ENCODE measurements around the gene TNIK. TPM values are rescaled to one million over a fixed set of nuclear protein-coding genes. Genes with fewer than 3 reads are reported as not detected.
"Not testable (repeated sequence)": the region's sequence is repeated elsewhere in the genome, so short reads cannot be mapped to it uniquely, and the experiment has no call there.

Gene TNIK
- total RNA-seq, 2 experiments from 2014 or later, result 27.0 to 28.8 TPM

DNA sequence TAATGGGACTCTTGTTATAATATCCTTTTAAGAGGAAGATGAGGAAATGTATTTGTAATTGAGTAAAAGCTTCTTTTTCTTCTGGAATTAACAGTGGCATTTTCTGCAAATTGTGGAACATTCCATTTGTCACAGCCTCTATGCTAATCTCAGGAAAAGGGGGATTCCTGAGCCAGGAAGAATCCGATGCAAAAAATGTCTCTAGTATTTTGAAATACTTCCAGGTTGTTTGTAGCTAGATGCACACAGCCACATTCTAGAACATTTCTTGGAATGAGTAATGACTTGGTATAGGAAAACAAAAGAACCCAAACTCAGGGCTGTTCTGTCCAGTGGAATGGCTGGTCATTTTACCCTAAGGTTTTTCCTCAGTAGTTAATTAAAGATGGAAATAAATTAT lies 335.2 kb downstream of the TNIK start:
- DNase-seq, result no peak
- intact Hi-C loops (cut with micrococcal nuclease), result loop anchor here (10.0 kb wide), 1 partner anchor 160 kb away; no protein-coding TSS in a partner anchor

DNA sequence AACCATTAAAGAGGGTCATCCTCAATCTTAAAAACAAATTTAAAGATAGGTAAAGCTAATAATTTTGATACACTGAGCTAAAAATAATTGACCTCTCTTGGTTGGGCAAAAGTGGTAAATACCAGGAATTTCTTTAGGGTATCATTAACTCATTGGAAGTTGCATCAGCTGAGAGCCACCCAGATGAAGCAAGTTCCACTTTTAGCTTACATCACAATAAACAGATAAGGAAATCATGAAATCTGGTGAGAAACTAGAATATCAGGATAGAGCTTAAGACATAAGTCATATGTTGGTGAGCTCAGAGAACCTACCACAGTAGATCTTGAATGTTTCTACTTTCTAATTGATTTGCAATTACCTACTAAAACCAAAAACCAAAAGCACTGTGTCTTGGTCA lies 336.3 kb downstream of the TNIK start:
- H3K27me3 Mint-ChIP-seq (ENCODE audit: low read depth), result no peaks in the 10 kb centered on the region
- no peaks in the 10 kb centered on the region for H3K4me1 Mint-ChIP-seq (ENCODE audit: low read depth)
- intact Hi-C loops (cut with micrococcal nuclease), result loop anchor here (10.0 kb wide), 1 partner anchor 159 kb away; no protein-coding TSS in a partner anchor
- peaks cover 64% of the 10 kb centered on the region for H3K36me3 Mint-ChIP-seq (ENCODE audit: low read depth)
- CTCF ChIA-PET, result interaction anchor here (1.4 kb wide), 1 partner anchor 442 kb away, joined by 4 read pairs; no protein-coding TSS in a partner anchor
- peaks cover 4% of the 10 kb centered on the region for H3K9me3 Mint-ChIP-seq
- no peak overlapping the region for H3K4me3 Mint-ChIP-seq
- no peak for DNase-seq
- H3K27ac Mint-ChIP-seq, result no peak overlapping the region

More for the DNA sequence above, 335.2 kb downstream of the TNIK start:
- H3K36me3 Mint-ChIP-seq (ENCODE audit: low read depth), result peaks cover 60% of the 10 kb centered on the region
- H3K27me3 Mint-ChIP-seq (ENCODE audit: low read depth), result no peaks in the 10 kb centered on the region
- no peak overlapping the region for H3K4me3 Mint-ChIP-seq
- CTCF ChIA-PET, result interaction anchor here (0.7 kb wide), 1 partner anchor 725 kb away, joined by 3 read pairs; no protein-coding TSS in a partner anchor
- no peaks in the 10 kb centered on the region for H3K9me3 Mint-ChIP-seq
- H3K27ac Mint-ChIP-seq, result no peak overlapping the region
- H3K4me1 Mint-ChIP-seq (ENCODE audit: low read depth), result no peaks in the 10 kb centered on the region

- Mint-ChIP-seq H3K36me3 (ENCODE audit: low read depth) (peaks cover 67% of the 10 kb centered on the region), H3K4me3 (no peak overlapping the region)
- CTCF ChIA-PET, result interaction anchor here (0.5 to 1.4 kb wide), 4 partner anchors 107 to 1596 kb away, joined by 3 to 4 read pairs (median 3); no protein-coding TSS in a partner anchor
These were observed 337.3 kb downstream of the TNIK start for GRCh38 chr3:171122861-171123260.

GRCh38 chr3:171122240-171122639 lies 338.0 kb downstream of the TNIK start:
- Mint-ChIP-seq H3K27ac (no peak overlapping the region), H3K36me3 (ENCODE audit: low read depth) (peaks cover 69% of the 10 kb centered on the region), H3K27me3 (ENCODE audit: low read depth) (no peaks in the 10 kb centered on the region), H3K9me3 (peaks cover 4% of the 10 kb centered on the region), H3K4me3 (no peak overlapping the region), H3K4me1 (ENCODE audit: low read depth) (no peaks in the 10 kb centered on the region)
- intact Hi-C loops (cut with micrococcal nuclease), result loop anchor here (10.0 kb wide), 1 partner anchor 157 kb away; no protein-coding TSS in a partner anchor
- no peak for DNase-seq
- CTCF ChIA-PET, result interaction anchor here (0.6 kb wide), 1 partner anchor 1597 kb away, joined by 3 read pairs; no protein-coding TSS in a partner anchor

More at GRCh38 chr3:171122861-171123260, 337.3 kb downstream of the TNIK start:
- H3K27me3 Mint-ChIP-seq (ENCODE audit: low read depth), result no peaks in the 10 kb centered on the region
- no peak overlapping the region for H3K27ac Mint-ChIP-seq
- peaks cover 4% of the 10 kb centered on the region for H3K9me3 Mint-ChIP-seq
- intact Hi-C loops (cut with micrococcal nuclease), result loop anchor here (10.0 kb wide), 1 partner anchor 158 kb away; no protein-coding TSS in a partner anchor
- DNase-seq, result no peak
- no peaks in the 10 kb centered on the region for H3K4me1 Mint-ChIP-seq (ENCODE audit: low read depth)

- CTCF ChIA-PET, result no interaction called here
- Mint-ChIP-seq H3K27ac (no peak overlapping the region), H3K36me3 (ENCODE audit: low read depth) (peaks cover 70% of the 10 kb centered on the region), H3K9me3 (peaks cover 4% of the 10 kb centered on the region), H3K4me3 (no peak overlapping the region), H3K27me3 (ENCODE audit: low read depth) (no peaks in the 10 kb centered on the region), H3K4me1 (ENCODE audit: low read depth) (peaks cover 2% of the 10 kb centered on the region)
- no peak for DNase-seq
- intact Hi-C loops (cut with micrococcal nuclease), result loop anchor here (10.0 kb wide), 1 partner anchor 157 kb away; no protein-coding TSS in a partner anchor
These were observed 338.4 kb downstream of the TNIK start for GRCh38 chr3:171121801-171122200.

- DNase-seq; H3K27ac Mint-ChIP-seq; H3K9me3 Mint-ChIP-seq; H3K4me3 Mint-ChIP-seq; intact Hi-C loops (cut with micrococcal nuclease); H3K4me1 Mint-ChIP-seq (ENCODE audit: low read depth); CTCF ChIA-PET; H3K27me3 Mint-ChIP-seq (ENCODE audit: low read depth): not testable (repeated sequence)
- peaks cover 60% of the 10 kb centered on the region for H3K36me3 Mint-ChIP-seq (ENCODE audit: low read depth)
These were observed 340.8 kb downstream of the TNIK start for GRCh38 chr3:171119402-171119801.

GRCh38 chr3:171118993-171119392 lies 341.2 kb downstream of the TNIK start:
- H3K4me3 Mint-ChIP-seq, result not testable (repeated sequence)

DNA sequence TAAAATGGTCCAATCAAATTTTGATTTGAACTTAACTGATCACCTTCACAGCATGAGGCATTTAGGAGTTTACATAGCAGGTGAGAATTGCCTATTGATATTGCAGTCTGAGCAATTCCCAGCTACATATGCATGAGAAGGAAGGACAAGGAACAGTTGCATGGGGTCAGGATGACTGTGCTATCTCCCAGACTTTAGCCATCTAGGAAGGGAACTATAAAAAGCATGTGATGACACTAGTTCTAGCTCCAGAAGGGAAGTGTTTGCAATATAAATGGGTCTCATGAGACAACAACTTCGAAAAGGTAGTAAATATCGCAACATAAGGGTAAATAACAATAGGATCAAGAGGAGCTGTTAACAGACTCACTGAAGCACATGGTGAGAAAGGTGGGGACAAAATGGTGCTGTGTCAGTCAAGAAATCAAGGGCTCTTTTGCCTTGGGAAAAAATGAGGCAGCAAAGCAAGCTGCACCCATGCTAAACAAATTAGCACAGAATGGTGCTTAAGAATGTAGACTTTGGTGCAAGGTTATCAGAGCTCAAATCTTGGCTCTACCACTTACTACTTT lies 343.3 kb downstream of the TNIK start:
- Mint-ChIP-seq H3K9me3 (peaks cover 4% of the 10 kb centered on the region), H3K27ac (no peak overlapping the region), H3K27me3 (ENCODE audit: low read depth) (no peaks in the 10 kb centered on the region), H3K36me3 (ENCODE audit: low read depth) (peaks cover 42% of the 10 kb centered on the region), H3K4me3 (no peak overlapping the region), H3K4me1 (ENCODE audit: low read depth) (peaks cover 3% of the 10 kb centered on the region)
- CTCF ChIA-PET, result no interaction called here
- intact Hi-C loops (cut with micrococcal nuclease), result no loop called here
- DNase-seq, result no peak

More at GRCh38 chr3:171118993-171119392, 341.2 kb downstream of the TNIK start:
- H3K27me3 Mint-ChIP-seq (ENCODE audit: low read depth); H3K27ac Mint-ChIP-seq; DNase-seq; intact Hi-C loops (cut with micrococcal nuclease); H3K9me3 Mint-ChIP-seq; CTCF ChIA-PET; H3K4me1 Mint-ChIP-seq (ENCODE audit: low read depth): not testable (repeated sequence)
- H3K36me3 Mint-ChIP-seq (ENCODE audit: low read depth), result peaks cover 58% of the 10 kb centered on the region

- CTCF ChIA-PET, result no interaction called here
- Mint-ChIP-seq H3K9me3 (peaks cover 4% of the 10 kb centered on the region), H3K4me3 (no peak overlapping the region), H3K27me3 (ENCODE audit: low read depth) (no peaks in the 10 kb centered on the region), H3K27ac (no peak overlapping the region), H3K36me3 (ENCODE audit: low read depth) (peaks cover 41% of the 10 kb centered on the region), H3K4me1 (ENCODE audit: low read depth) (peaks cover 3% of the 10 kb centered on the region)
- no peak for DNase-seq
- intact Hi-C loops (cut with micrococcal nuclease), result no loop called here
These were observed 343.8 kb downstream of the TNIK start for GRCh38 chr3:171116365-171116764.

DNA sequence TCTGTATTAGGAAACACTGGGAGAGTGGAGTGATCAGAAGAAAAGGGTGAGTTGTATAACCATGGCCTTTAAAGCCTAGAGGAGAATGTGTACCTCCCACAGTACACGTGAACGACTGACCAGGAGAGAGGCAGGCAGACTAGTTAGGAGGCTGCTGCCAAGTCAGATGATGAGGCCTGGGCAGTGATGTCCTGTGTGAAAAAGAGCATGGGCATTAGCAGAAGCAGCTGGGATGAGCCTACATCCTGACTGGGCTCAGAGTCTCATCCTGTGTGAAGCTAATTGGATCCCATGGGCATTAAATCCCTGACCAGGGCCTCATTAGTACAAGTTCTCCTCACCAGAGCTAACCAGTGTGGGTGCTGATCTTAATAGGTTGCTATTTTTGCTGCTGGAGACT lies 344.5 kb downstream of the TNIK start:
- intact Hi-C loops (cut with micrococcal nuclease), result no loop called here
- DNase-seq, result no peak
- Mint-ChIP-seq H3K27me3 (ENCODE audit: low read depth) (no peaks in the 10 kb centered on the region), H3K36me3 (ENCODE audit: low read depth) (peaks cover 36% of the 10 kb centered on the region), H3K4me1 (ENCODE audit: low read depth) (peaks cover 3% of the 10 kb centered on the region), H3K4me3 (no peak overlapping the region), H3K27ac (no peak overlapping the region), H3K9me3 (peaks cover 4% of the 10 kb centered on the region)
- CTCF ChIA-PET, result no interaction called here

DNA sequence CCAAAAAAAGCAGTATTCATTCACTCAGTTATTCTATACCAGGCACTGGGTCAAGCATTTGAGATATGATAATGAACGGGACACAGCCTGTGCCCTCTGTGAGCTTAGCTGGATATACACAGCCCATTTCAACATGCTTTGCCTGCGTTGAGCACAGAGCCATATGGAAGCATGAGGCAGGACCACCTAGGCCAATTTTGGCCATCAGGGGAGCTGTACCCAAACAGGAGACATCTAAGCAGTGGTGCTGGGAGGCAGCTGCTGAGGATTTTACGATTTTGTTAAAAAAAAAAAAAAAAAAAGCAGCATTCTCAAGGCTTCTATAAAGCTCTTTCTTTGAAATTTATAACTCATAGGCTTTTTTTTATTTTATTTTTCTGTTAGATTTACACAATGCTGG lies 346.5 kb downstream of the TNIK start:
- CTCF ChIA-PET, result interaction anchor here (0.6 to 0.7 kb wide), 2 partner anchors 41 to 452 kb away, joined by 3 read pairs; no protein-coding TSS in a partner anchor
- H3K9me3 Mint-ChIP-seq, result no peaks in the 10 kb centered on the region
- intact Hi-C loops (cut with micrococcal nuclease), result no loop called here
- H3K4me1 Mint-ChIP-seq (ENCODE audit: low read depth), result peaks cover 3% of the 10 kb centered on the region
- H3K36me3 Mint-ChIP-seq (ENCODE audit: low read depth), result peaks cover 27% of the 10 kb centered on the region
- no peak overlapping the region for H3K27ac Mint-ChIP-seq
- no peak for DNase-seq
- H3K4me3 Mint-ChIP-seq, result no peak overlapping the region
- no peaks in the 10 kb centered on the region for H3K27me3 Mint-ChIP-seq (ENCODE audit: low read depth)

DNA sequence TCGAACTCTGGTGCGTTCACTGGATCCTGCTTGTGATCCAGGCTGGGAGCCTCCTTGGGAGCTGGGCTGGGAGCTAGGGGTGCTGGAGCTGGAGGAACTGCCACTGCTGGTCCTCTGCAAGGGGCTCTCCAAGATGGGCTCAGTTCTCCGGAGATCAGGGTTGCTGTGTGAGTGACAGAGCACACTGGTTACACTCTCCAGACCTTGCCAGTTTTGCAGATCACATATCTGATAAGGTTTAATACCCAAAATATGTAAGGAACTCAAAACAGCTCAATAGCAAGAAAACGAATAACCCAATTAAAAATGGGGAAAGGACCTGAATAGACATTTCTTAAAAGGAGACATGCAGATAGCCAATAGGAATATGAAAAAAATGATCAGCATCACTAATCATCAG lies 349.5 kb downstream of the TNIK start:
- intact Hi-C loops (cut with micrococcal nuclease), result no loop called here

DNA sequence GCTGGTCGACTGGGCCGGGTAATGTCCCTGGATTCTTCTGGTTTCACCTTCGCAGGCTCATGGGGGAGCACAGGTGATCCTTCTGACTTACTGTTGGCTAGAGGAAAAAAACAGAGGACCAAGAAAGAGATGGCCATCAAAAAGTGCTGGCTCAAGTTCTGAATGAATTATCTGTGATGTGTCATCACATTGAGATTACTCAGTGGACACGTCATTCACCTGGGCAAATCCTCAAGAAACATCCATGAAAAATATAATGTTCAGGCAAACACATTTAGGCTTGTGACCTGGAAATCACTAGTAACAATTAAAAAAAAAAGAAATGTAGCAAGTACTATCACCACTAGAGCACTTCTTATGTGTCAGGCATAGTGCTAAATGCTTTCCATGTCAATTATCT lies 352.1 kb downstream of the TNIK start:
- no peak overlapping the region for H3K27ac Mint-ChIP-seq
- no peaks in the 10 kb centered on the region for H3K4me1 Mint-ChIP-seq (ENCODE audit: low read depth)
- no peaks in the 10 kb centered on the region for H3K9me3 Mint-ChIP-seq
- no peak for DNase-seq
- H3K27me3 Mint-ChIP-seq (ENCODE audit: low read depth), result no peaks in the 10 kb centered on the region
- no peak overlapping the region for H3K4me3 Mint-ChIP-seq
- CTCF ChIA-PET, result no interaction called here
- intact Hi-C loops (cut with micrococcal nuclease), result no loop called here
- peaks cover 25% of the 10 kb centered on the region for H3K36me3 Mint-ChIP-seq (ENCODE audit: low read depth)

More for the DNA sequence above, 349.5 kb downstream of the TNIK start:
- Mint-ChIP-seq H3K9me3 (no peaks in the 10 kb centered on the region), H3K27ac (no peak overlapping the region), H3K4me3 (no peak overlapping the region), H3K4me1 (ENCODE audit: low read depth) (no peaks in the 10 kb centered on the region), H3K27me3 (ENCODE audit: low read depth) (no peaks in the 10 kb centered on the region), H3K36me3 (ENCODE audit: low read depth) (peaks cover 30% of the 10 kb centered on the region)
- CTCF ChIA-PET, result no interaction called here
- no peak for DNase-seq
